Neural crest cell (in vitro differentiated cells): Measurements from ENCODE around the gene VPS35L. TPM values are rescaled to one million over a fixed set of nuclear protein-coding genes. Genes with fewer than 3 reads are reported as not detected.
A peak's percentile ranks its signal among the peaks of the same experiment; 100 is the strongest.

ENCODE experiments used
- DNase-seq: peaks from one replicate; pipeline ENCODE4 v3.0.0; 2021; ENCODE audit warnings: low read depth, mixed read lengths, low spot score
- H3K27ac Mint-ChIP-seq: one replicate; pipeline ENCODE4 v1.8.0; 2021; ENCODE audit warnings: mild to moderate bottlenecking, mixed read lengths; ENCODE audit not compliant: unreplicated experiment
- H3K27me3 Mint-ChIP-seq: 2 replicates; pipeline ENCODE4 v1.8.0; 2021; ENCODE audit warnings: low read depth, mild to moderate bottlenecking, mixed read lengths
- H3K36me3 Mint-ChIP-seq: 2 replicates; pipeline ENCODE4 v1.8.0; 2021; ENCODE audit warnings: low read depth, mild to moderate bottlenecking, mixed read lengths
- H3K4me1 Mint-ChIP-seq: 2 replicates; pipeline ENCODE4 v1.8.0; 2021; ENCODE audit warnings: mixed read lengths
- H3K4me3 Mint-ChIP-seq: one replicate; pipeline ENCODE4 v1.8.0; 2021; ENCODE audit warnings: mild to moderate bottlenecking, mixed read lengths
- H3K9me3 Mint-ChIP-seq: 2 replicates; pipeline ENCODE4 v1.8.0; 2021; ENCODE audit warnings: mixed read lengths
- CTCF ChIP-seq: fragments of 200-600 bp; sonication (generic); conservative IDR thresholded peaks from 2 replicates; pipeline ENCODE4 v1.5.0; 2021; ENCODE audit warnings: antibody characterized with exemption, mild to moderate bottlenecking
- total RNA-seq: library from RNA; stranded (reverse); gene quantifications from 2 replicates; pipeline ENCODE4 v1.2.1, GENCODE V29; 2021

The VPS35L gene
- total RNA-seq, 1 donor from 2014 or later, result 59.1 TPM

DNA sequence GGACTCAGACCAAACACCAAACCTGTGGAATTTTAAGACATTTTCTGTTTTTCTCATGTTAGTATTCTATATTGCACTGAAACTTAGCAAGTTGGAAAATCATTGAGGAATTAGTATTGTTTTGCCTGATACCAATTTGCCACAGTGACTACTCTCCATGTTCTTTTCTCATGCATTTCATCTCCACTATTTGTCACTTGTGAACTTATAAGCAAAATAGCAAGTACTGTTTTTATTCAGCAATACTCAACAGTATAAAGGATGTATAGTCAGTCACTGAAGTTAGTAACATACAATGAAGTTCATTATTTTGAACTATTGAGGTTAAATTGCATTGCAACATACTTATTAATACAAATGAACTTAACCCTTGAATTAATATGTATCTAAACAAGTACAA lies 5.8 kb upstream of the VPS35L start:
- H3K36me3 Mint-ChIP-seq, result peaks cover 3% of the 10 kb centered on the region
- H3K27me3 Mint-ChIP-seq, result no peaks in the 10 kb centered on the region
- H3K27ac Mint-ChIP-seq, result no peak overlapping the region
- peaks cover 4% of the 10 kb centered on the region for H3K4me1 Mint-ChIP-seq
- no peaks in the 10 kb centered on the region for H3K9me3 Mint-ChIP-seq
- DNase-seq, result no peak
- H3K4me3 Mint-ChIP-seq, result no peak overlapping the region
- no peak for TF ChIP-seq CTCF

DNA sequence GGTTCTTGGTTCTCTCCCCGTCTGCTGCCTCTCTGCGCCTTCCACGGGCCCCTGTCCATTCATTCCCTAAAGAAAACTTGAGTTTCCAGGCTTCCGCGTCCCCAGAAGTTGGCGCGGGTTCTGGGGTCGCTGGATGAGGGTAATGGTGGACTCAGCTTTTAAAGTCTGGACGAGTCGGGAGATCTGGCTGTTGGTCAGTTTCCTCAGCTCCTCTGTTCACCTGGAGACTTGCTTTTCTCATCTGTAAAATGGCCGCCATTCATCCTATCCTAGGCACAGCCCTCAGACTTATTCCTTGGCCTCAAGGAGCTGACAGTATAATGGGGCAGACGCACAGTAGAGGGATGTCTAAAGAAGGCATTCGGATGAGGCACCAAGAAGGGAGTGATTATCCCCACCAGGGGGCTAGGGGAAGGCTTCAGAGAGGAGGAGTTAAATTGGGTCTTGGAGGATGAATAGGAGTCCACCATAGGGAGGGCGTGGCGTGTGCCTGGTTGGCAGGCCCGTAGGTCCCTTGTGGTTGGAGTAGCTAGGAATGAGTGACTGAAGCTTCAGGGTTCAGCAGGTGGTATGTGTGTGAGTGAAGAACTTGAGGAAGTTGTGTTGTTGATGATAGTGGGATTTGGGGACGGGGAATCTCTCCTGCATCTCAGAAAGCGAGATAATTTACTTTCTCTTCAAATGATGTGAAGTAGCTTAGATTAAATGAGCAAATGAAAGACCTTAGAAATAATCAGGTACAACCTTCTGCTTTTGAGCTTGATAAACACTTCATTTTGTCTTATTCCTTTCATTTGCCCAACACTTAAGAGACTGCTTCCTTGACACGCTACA lies 652 bp downstream of the VPS35L start:
- Mint-ChIP-seq H3K27ac (peak overlapping the region; percentile 99), H3K4me3 (peak overlapping the region; percentile 94), H3K27me3 (no peaks in the 10 kb centered on the region), H3K4me1 (peaks cover 25% of the 10 kb centered on the region), H3K36me3 (peaks cover 3% of the 10 kb centered on the region), H3K9me3 (no peaks in the 10 kb centered on the region)
- DNase-seq, result peak; percentile 49
- peak; percentile 56 for TF ChIP-seq CTCF

- Mint-ChIP-seq H3K27ac (no peak overlapping the region), H3K27me3 (no peaks in the 10 kb centered on the region), H3K4me1 (peaks cover 23% of the 10 kb centered on the region), H3K36me3 (peaks cover 10% of the 10 kb centered on the region), H3K9me3 (peaks cover 5% of the 10 kb centered on the region), H3K4me3 (peak overlapping the region; percentile 77)
- peak; percentile 85 for TF ChIP-seq CTCF
- DNase-seq, result peak; percentile 34
These were observed 3.9 kb downstream of the VPS35L start for GRCh38 chr16:19559242-19559910.

GRCh38 chr16:19560078-19560477 lies 4.6 kb downstream of the VPS35L start:
- H3K4me1 Mint-ChIP-seq, result peaks cover 18% of the 10 kb centered on the region
- H3K27ac Mint-ChIP-seq, result no peak overlapping the region
- no peak for DNase-seq
- H3K4me3 Mint-ChIP-seq, result peak overlapping the region; percentile 31
- no peaks in the 10 kb centered on the region for H3K27me3 Mint-ChIP-seq
- H3K9me3 Mint-ChIP-seq, result peaks cover 5% of the 10 kb centered on the region
- H3K36me3 Mint-ChIP-seq, result peaks cover 14% of the 10 kb centered on the region
- TF ChIP-seq CTCF, result no peak

- no peak overlapping the region for H3K27ac Mint-ChIP-seq
- peaks cover 5% of the 10 kb centered on the region for H3K4me1 Mint-ChIP-seq
- no peak for DNase-seq
- peaks cover 18% of the 10 kb centered on the region for H3K36me3 Mint-ChIP-seq
- no peak for TF ChIP-seq CTCF
- no peak overlapping the region for H3K4me3 Mint-ChIP-seq
- H3K9me3 Mint-ChIP-seq, result peaks cover 5% of the 10 kb centered on the region
- H3K27me3 Mint-ChIP-seq, result no peaks in the 10 kb centered on the region
These were observed 7.9 kb downstream of the VPS35L start for GRCh38 chr16:19563377-19563776.
